ENCODE data around the gene MRPL39.

The MRPL39 gene

GRCh38 chr21:25614441-25614840, 7.2 kb upstream of the MRPL39 start:
- DNase-seq (ENCODE audit: low read depth in 3 of 3), result no peak

- DNase-seq (ENCODE audit: low read depth in 3 of 3), result peak; percentile 42 to 69 (median 61)
Observed at GRCh38 chr21:25608044-25608737, 910 bp upstream of the MRPL39 start.

- DNase-seq (ENCODE audit: low read depth in 3 of 3), result no peak
Observed at GRCh38 chr21:25589887-25590286, 17.4 kb downstream of the MRPL39 start.

- DNase-seq (ENCODE audit: low read depth in 3 of 3), result no peak
Observed at GRCh38 chr21:25586791-25587190, 20.5 kb downstream of the MRPL39 start.

GRCh38 chr21:25586326-25586725, 21.0 kb downstream of the MRPL39 start:
- DNase-seq (ENCODE audit: low read depth in 3 of 3), result no peak

- no peak for DNase-seq (ENCODE audit: low read depth in 3 of 3)
Observed at GRCh38 chr21:25584833-25585676, 22.2 kb downstream of the MRPL39 start.

GRCh38 chr21:25583370-25584130, 23.7 kb downstream of the MRPL39 start:
- DNase-seq (ENCODE audit: low read depth in 3 of 3), result no peak

- no peak for DNase-seq (ENCODE audit: low read depth in 3 of 3)
Observed at GRCh38 chr21:25582888-25583287, 24.4 kb downstream of the MRPL39 start.

- no peak for DNase-seq (ENCODE audit: low read depth in 3 of 3)
Observed at GRCh38 chr21:25582164-25582790, 25.0 kb downstream of the MRPL39 start.

GRCh38 chr21:25581582-25581981, 25.7 kb downstream of the MRPL39 start:
- no peak for DNase-seq (ENCODE audit: low read depth in 3 of 3)

GRCh38 chr21:25580912-25581260, 26.4 kb downstream of the MRPL39 start:
- DNase-seq (ENCODE audit: low read depth in 3 of 3), result no peak

- no peak for DNase-seq (ENCODE audit: low read depth in 3 of 3)
Observed at GRCh38 chr21:25579226-25580013, 27.9 kb downstream of the MRPL39 start.

GRCh38 chr21:25578056-25578961, 29.0 kb downstream of the MRPL39 start:
- DNase-seq (ENCODE audit: low read depth in 3 of 3), result peak in 1 of 3 experiments; percentile 56

GRCh38 chr21:25577424-25578055, 29.7 kb downstream of the MRPL39 start:
- no peak for DNase-seq (ENCODE audit: low read depth in 3 of 3)

GRCh38 chr21:25573409-25574206, 33.7 kb downstream of the MRPL39 start:
- peak in 1 of 3 experiments; percentile 70 for DNase-seq (ENCODE audit: low read depth in 3 of 3)

GRCh38 chr21:25572861-25573310, 34.4 kb downstream of the MRPL39 start:
- no peak for DNase-seq (ENCODE audit: low read depth in 3 of 3)

- DNase-seq (ENCODE audit: low read depth in 3 of 3), result no peak
Observed at GRCh38 chr21:25571726-25572121, 35.6 kb downstream of the MRPL39 start.

- DNase-seq (ENCODE audit: low read depth in 3 of 3), result no peak
Observed at GRCh38 chr21:25569711-25570110, 37.6 kb downstream of the MRPL39 start.

GRCh38 chr21:25569084-25569483, 38.2 kb downstream of the MRPL39 start:
- no peak for DNase-seq (ENCODE audit: low read depth in 3 of 3)

All from stimulated activated CD4-positive, alpha-beta T cell treated with anti-CD3 and anti-CD28 coated beads, TNF-alpha, amount 100 ng/mL, for 4 hours (primary cell).